SW 1271 (cell line): ENCODE data around the gene PSORS1C1.

Source experiments
- DNase-seq, 2 experiments: peaks; one replicate each; lab custom pipeline; 2025; lab: John Stamatoyannopoulos, UW

PSORS1C1 gene

GRCh38 chr6:31126396-31127175 is 12.0 kb downstream of the PSORS1C1 start:
- no peak for DNase-seq

GRCh38 chr6:31128093-31128676 is 13.6 kb downstream of the PSORS1C1 start:
- DNase-seq, result peak in 1 of 2 experiments; percentile 43

DNA sequence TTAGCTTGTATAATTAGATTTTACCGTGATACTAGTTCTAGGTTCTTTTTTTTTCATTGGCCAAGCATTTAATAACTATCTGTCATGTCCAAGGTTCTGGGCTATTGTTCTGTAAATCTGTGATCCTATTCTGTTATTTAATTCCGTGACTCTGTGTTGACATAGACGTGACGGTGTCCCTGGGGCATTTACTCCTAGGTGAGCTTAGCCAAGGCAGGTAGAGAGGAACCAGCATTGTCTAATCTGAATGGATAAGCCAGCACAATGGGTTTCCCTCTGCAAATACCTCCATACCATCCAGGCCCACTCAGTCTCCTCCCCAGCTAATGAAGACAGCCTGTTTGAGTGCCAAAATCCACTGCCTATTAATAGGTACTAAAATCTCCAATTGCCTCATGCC is 14.5 kb downstream of the PSORS1C1 start:
- no peak for DNase-seq

GRCh38 chr6:31130751-31131150 is 16.2 kb downstream of the PSORS1C1 start:
- DNase-seq, result no peak

GRCh38 chr6:31131595-31131994 is 17.0 kb downstream of the PSORS1C1 start:
- DNase-seq, result no peak

GRCh38 chr6:31132806-31133205 is 18.2 kb downstream of the PSORS1C1 start:
- DNase-seq, result no peak

DNA sequence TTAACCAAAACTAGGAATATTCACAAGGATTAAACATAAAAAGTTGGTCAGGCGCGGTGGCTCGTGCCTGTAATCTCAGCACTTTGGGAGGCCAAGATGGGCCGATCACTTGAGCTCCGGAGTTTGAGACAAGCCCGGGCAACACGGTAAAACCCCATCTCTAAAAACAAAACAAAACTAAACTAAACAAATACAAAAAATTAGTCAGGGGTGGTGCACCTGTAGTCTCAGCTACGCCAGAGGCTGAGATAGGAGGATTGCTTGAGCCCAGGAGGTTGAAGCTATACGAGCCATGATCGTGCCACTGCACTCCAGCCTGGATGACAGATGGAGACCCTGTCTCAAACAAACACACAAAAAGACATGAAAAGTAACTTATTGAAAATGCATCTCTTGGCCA is 21.1 kb downstream of the PSORS1C1 start:
- no peak for DNase-seq

DNA sequence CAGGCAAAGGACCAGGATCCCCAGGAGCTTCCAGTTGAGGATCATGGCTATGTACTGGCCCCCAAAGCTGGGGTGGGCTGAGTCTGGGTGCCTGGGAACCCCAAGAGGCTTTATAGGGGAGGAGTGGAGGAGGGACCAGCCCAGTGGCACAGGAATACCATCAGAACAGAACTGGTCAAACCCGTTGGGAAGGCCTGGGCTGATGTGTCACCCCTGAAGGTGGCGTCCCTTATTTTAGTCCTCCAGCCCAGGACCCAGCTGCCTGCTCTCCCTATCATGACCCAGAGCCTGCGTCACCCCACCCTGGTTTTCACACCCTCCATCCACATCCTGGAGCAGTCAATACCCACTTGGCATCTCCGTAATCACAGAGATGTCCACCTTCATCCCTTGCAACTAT is 24.4 kb downstream of the PSORS1C1 start, which contains the start of gene PSORS1C2:
Gene PSORS1C2, minus strand, starts transcription at position 85 of the 400 bp plus-strand sequence. Its CDS starts 40 bp downstream, at position 45.
- no peak for DNase-seq

DNA sequence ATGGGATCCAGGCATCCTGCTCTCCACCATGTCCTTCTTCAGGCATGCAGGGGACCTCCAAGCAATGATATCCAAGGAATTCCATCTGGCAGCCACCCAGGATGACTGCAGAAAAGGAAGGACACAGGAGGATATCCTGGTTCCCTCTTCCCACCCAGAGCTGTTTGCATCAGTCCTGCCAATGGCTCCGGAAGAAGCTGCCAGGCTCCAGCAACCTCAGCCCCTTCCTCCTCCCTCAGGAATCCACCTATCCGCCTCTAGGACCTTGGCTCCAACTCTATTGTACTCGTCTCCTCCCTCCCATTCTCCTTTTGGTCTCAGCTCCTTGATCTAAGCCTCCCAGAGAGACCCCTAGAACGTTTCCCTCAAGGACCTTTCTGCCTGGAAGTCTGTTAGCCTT is 25.0 kb downstream of the PSORS1C1 start:
- DNase-seq, result peak in 1 of 2 experiments; percentile 14

GRCh38 chr6:31140643-31141042 is 26.0 kb downstream of the PSORS1C1 start:
- no peak for DNase-seq

DNA sequence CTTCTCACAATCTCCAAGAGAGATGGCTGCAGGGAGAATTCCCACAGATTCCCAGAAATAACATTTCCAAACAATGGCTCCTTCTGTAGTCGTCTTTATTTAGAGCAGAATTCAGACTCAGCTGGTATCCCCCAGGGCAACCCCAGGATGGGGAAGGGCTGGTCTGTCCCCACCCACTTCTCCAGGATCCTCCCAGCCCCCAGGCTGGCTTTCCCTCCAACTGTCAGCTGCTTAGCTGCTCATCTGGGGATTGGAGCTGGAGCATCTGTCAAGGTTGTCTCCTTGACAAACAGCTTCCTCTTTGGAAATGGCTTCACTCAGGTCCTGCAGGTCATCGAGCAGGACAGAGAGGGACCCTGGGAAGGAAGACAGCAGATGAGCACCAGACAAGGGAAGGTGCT is 27.8 kb downstream of the PSORS1C1 start:
- no peak for DNase-seq

- DNase-seq, result no peak
These were observed 28.5 kb downstream of the PSORS1C1 start for GRCh38 chr6:31143148-31143547.

GRCh38 chr6:31144296-31144969 is 29.8 kb downstream of the PSORS1C1 start:
- no peak for DNase-seq

GRCh38 chr6:31144970-31145340 is 30.4 kb downstream of the PSORS1C1 start:
- DNase-seq, result no peak

GRCh38 chr6:31145386-31145785 is 30.8 kb downstream of the PSORS1C1 start:
- DNase-seq, result no peak

GRCh38 chr6:31149827-31150447 is 35.3 kb downstream of the PSORS1C1 start:
- no peak for DNase-seq

DNA sequence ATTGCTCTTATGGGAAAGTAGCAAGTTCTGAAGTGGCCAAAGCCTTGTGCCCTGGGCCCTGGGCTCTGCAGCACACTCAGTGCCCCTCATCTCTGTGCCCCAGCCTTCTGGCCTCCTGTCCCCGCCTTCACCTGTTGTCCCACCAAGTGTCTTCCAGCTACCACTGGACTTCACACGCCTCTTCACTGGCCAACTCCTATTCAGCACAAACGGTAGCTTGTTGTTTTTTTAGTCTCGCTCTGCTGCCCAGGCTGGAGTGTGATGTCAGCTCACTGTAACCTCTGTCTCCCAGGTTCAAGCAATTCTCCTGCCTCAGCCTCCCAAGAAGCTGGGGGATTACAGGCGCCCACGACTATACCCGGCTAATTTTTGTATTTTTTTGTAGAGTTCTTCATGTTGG is 38.2 kb downstream of the PSORS1C1 start:
- no peak for DNase-seq

DNA sequence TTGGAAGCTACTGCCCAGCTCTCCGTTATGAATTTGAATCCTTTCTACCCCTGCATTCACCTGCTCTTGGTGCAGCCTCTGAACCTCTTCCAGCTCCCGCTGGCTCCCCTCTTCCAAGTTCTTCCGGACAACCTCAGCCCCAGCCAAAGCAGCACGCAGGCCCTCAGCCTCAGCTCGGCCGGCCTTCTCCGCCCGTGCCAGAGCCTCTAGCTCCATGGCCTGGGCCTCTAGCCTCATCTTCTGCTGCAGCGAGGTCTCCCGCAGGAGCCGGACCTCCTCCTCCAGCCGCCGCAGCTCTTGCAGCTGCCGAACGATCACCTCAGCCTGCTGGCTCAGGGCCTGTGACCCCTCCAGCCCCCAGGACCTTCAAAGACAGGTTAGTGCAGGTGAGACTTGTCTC is 39.8 kb downstream of the PSORS1C1 start:
- no peak for DNase-seq

- DNase-seq, result no peak
These were observed 42.0 kb downstream of the PSORS1C1 start for GRCh38 chr6:31156641-31157040.

DNA sequence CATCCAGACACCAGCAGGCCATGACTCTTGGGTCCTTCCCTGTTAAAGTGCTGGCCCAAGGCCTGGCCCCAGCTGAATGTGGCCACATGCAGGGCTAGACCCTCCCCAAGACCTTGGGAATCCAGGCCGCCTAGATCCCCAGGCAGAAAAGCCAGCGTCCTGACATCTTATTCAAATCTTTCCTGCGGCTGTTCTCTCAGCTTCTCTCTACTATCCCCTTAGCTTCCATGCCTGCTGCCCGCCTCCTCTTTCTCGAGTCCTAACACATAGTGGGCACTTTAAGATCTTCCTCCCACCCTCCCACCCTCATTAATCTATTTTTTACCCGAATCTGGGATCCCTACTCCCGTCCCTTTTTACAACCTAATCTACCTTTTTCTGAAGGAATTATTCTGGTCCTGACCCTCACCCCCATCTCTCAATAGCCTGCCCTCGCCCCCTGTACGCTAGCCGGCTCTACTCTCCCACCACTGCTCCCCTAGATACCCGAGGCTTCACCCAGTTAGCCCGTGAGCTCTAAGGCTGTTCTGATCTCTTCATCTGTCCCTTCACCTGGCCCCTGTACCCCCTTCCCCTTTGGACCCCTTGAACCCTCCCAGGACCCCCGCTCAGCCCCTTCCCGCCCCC is 43.0 kb downstream of the PSORS1C1 start, which contains the start of gene CCHCR1:
Gene CCHCR1, minus strand, starts transcription at position 290 of the 627 bp plus-strand sequence. Its CDS starts 202 bp downstream, at position 88.
- no peak for DNase-seq

GRCh38 chr6:31158140-31158862 is 43.7 kb downstream of the PSORS1C1 start, which contains the start of gene TCF19:
Gene TCF19, plus strand, starts transcription at chr6:31158589. Its CDS starts 881 bp downstream, at chr6:31159470.
- peak; percentile 98 to 99 for DNase-seq
